ENCODE results near the gene UBTD1.
A peak's percentile ranks its signal among the peaks of the same experiment; 100 is the strongest.

UBTD1 gene

GRCh38 chr10:97515271-97515978 lies 16.7 kb downstream of the UBTD1 start:
- H3K9me3 ChIP-seq (ENCODE audit: control insufficient read depth, low read length): no peaks in the 10 kb centered on the region
- H3K27ac ChIP-seq (ENCODE audit: low read depth, low read length, severe bottlenecking): no peak overlapping the region
- peaks cover 13% of the 10 kb centered on the region for H3K4me1 ChIP-seq (ENCODE audit: control insufficient read depth, insufficient read depth, low read length, poor library complexity, severe bottlenecking)
- H3K36me3 ChIP-seq (ENCODE audit: control insufficient read depth, insufficient read depth, low read length): no peaks in the 10 kb centered on the region
- no peak overlapping the region for H3K4me3 ChIP-seq (ENCODE audit: extremely low read depth, insufficient read depth, low read length, poor library complexity, severe bottlenecking)
- WGBS, 2 experiments (ENCODE audit: insufficient coverage in 2 of 2): 90 to 92% methylated on average over 9 to 10 of the region's 10 CpGs

- Histone ChIP-seq H3K4me3 (ENCODE audit: extremely low read depth, insufficient read depth, low read length, poor library complexity, severe bottlenecking) (no peak overlapping the region), H3K4me1 (ENCODE audit: control insufficient read depth, insufficient read depth, low read length, poor library complexity, severe bottlenecking) (peaks cover 13% of the 10 kb centered on the region), H3K9me3 (ENCODE audit: control insufficient read depth, low read length) (no peaks in the 10 kb centered on the region), H3K36me3 (ENCODE audit: control insufficient read depth, insufficient read depth, low read length) (no peaks in the 10 kb centered on the region), H3K27ac (ENCODE audit: low read depth, low read length, severe bottlenecking) (no peak overlapping the region)
- 93 to 96% methylated on average over 12 to 14 of the region's 15 CpGs for WGBS, 2 experiments (ENCODE audit: insufficient coverage in 2 of 2)
These were observed 18.5 kb downstream of the UBTD1 start for GRCh38 chr10:97517096-97517750.

GRCh38 chr10:97517778-97518300 lies 19.1 kb downstream of the UBTD1 start:
- H3K9me3 ChIP-seq (ENCODE audit: control insufficient read depth, low read length): no peaks in the 10 kb centered on the region
- peaks cover 13% of the 10 kb centered on the region for H3K4me1 ChIP-seq (ENCODE audit: control insufficient read depth, insufficient read depth, low read length, poor library complexity, severe bottlenecking)
- no peak overlapping the region for H3K27ac ChIP-seq (ENCODE audit: low read depth, low read length, severe bottlenecking)
- no peaks in the 10 kb centered on the region for H3K36me3 ChIP-seq (ENCODE audit: control insufficient read depth, insufficient read depth, low read length)
- no peak overlapping the region for H3K4me3 ChIP-seq (ENCODE audit: extremely low read depth, insufficient read depth, low read length, poor library complexity, severe bottlenecking)
- WGBS, 2 experiments (ENCODE audit: insufficient coverage in 2 of 2): 81 to 92% methylated on average over 5 of the region's 6 CpGs

- Histone ChIP-seq H3K4me1 (ENCODE audit: control insufficient read depth, insufficient read depth, low read length, poor library complexity, severe bottlenecking) (peaks cover 13% of the 10 kb centered on the region), H3K27ac (ENCODE audit: low read depth, low read length, severe bottlenecking) (peak overlapping the region; percentile 16), H3K36me3 (ENCODE audit: control insufficient read depth, insufficient read depth, low read length) (no peaks in the 10 kb centered on the region), H3K4me3 (ENCODE audit: extremely low read depth, insufficient read depth, low read length, poor library complexity, severe bottlenecking) (no peak overlapping the region), H3K9me3 (ENCODE audit: control insufficient read depth, low read length) (no peaks in the 10 kb centered on the region)
- WGBS, 2 experiments (ENCODE audit: insufficient coverage in 2 of 2): 53 to 60% methylated on average over 9 of the region's 10 CpGs
These were observed 19.7 kb downstream of the UBTD1 start for GRCh38 chr10:97518301-97519043.

GRCh38 chr10:97519342-97519741 lies 20.6 kb downstream of the UBTD1 start:
- H3K27ac ChIP-seq (ENCODE audit: low read depth, low read length, severe bottlenecking): no peak overlapping the region
- peaks cover 13% of the 10 kb centered on the region for H3K4me1 ChIP-seq (ENCODE audit: control insufficient read depth, insufficient read depth, low read length, poor library complexity, severe bottlenecking)
- H3K9me3 ChIP-seq (ENCODE audit: control insufficient read depth, low read length): no peaks in the 10 kb centered on the region
- no peaks in the 10 kb centered on the region for H3K36me3 ChIP-seq (ENCODE audit: control insufficient read depth, insufficient read depth, low read length)
- no peak overlapping the region for H3K4me3 ChIP-seq (ENCODE audit: extremely low read depth, insufficient read depth, low read length, poor library complexity, severe bottlenecking)
- 40 to 68% methylated on average over 1 to 2 of the region's 2 CpGs for WGBS, 2 experiments (ENCODE audit: insufficient coverage in 2 of 2)

GRCh38 chr10:97520520-97520919 lies 21.8 kb downstream of the UBTD1 start:
- Histone ChIP-seq H3K4me3 (ENCODE audit: extremely low read depth, insufficient read depth, low read length, poor library complexity, severe bottlenecking) (no peak overlapping the region), H3K4me1 (ENCODE audit: control insufficient read depth, insufficient read depth, low read length, poor library complexity, severe bottlenecking) (peaks cover 13% of the 10 kb centered on the region), H3K9me3 (ENCODE audit: control insufficient read depth, low read length) (no peaks in the 10 kb centered on the region), H3K36me3 (ENCODE audit: control insufficient read depth, insufficient read depth, low read length) (no peaks in the 10 kb centered on the region), H3K27ac (ENCODE audit: low read depth, low read length, severe bottlenecking) (no peak overlapping the region)
- WGBS, 2 experiments (ENCODE audit: insufficient coverage in 2 of 2): 89 to 96% methylated on average over 3 to 5 of the region's 5 CpGs

- Histone ChIP-seq H3K36me3 (ENCODE audit: control insufficient read depth, insufficient read depth, low read length) (no peaks in the 10 kb centered on the region), H3K4me1 (ENCODE audit: control insufficient read depth, insufficient read depth, low read length, poor library complexity, severe bottlenecking) (peaks cover 13% of the 10 kb centered on the region), H3K4me3 (ENCODE audit: extremely low read depth, insufficient read depth, low read length, poor library complexity, severe bottlenecking) (no peak overlapping the region), H3K9me3 (ENCODE audit: control insufficient read depth, low read length) (no peaks in the 10 kb centered on the region), H3K27ac (ENCODE audit: low read depth, low read length, severe bottlenecking) (no peak overlapping the region)
- WGBS, 2 experiments (ENCODE audit: insufficient coverage in 2 of 2): 82 to 87% methylated on average over 11 of the region's 11 CpGs
These were observed 22.4 kb downstream of the UBTD1 start for GRCh38 chr10:97520978-97521761.

GRCh38 chr10:97522071-97522470 lies 23.3 kb downstream of the UBTD1 start:
- Histone ChIP-seq H3K4me3 (ENCODE audit: extremely low read depth, insufficient read depth, low read length, poor library complexity, severe bottlenecking) (no peak overlapping the region), H3K4me1 (ENCODE audit: control insufficient read depth, insufficient read depth, low read length, poor library complexity, severe bottlenecking) (peaks cover 13% of the 10 kb centered on the region), H3K27ac (ENCODE audit: low read depth, low read length, severe bottlenecking) (no peak overlapping the region), H3K36me3 (ENCODE audit: control insufficient read depth, insufficient read depth, low read length) (no peaks in the 10 kb centered on the region), H3K9me3 (ENCODE audit: control insufficient read depth, low read length) (no peaks in the 10 kb centered on the region)
- 93 to 94% methylated on average over 5 to 6 of the region's 6 CpGs for WGBS, 2 experiments (ENCODE audit: insufficient coverage in 2 of 2)

- H3K36me3 ChIP-seq (ENCODE audit: control insufficient read depth, insufficient read depth, low read length): no peaks in the 10 kb centered on the region
These were observed 24.2 kb downstream of the UBTD1 start for GRCh38 chr10:97522937-97523336.

GRCh38 chr10:97525086-97525485 lies 26.4 kb downstream of the UBTD1 start:
- WGBS, 2 experiments (ENCODE audit: insufficient coverage in 2 of 2): 95 to 96% methylated on average over 5 of the region's 5 CpGs
- no peak overlapping the region for H3K27ac ChIP-seq (ENCODE audit: low read depth, low read length, severe bottlenecking)

More at GRCh38 chr10:97522937-97523336, 24.2 kb downstream of the UBTD1 start:
- no peak overlapping the region for H3K4me3 ChIP-seq (ENCODE audit: extremely low read depth, insufficient read depth, low read length, poor library complexity, severe bottlenecking)
- peaks cover 13% of the 10 kb centered on the region for H3K4me1 ChIP-seq (ENCODE audit: control insufficient read depth, insufficient read depth, low read length, poor library complexity, severe bottlenecking)
- H3K9me3 ChIP-seq (ENCODE audit: control insufficient read depth, low read length): no peaks in the 10 kb centered on the region
- 96 to 98% methylated on average over 7 to 8 of the region's 8 CpGs for WGBS, 2 experiments (ENCODE audit: insufficient coverage in 2 of 2)
- no peak overlapping the region for H3K27ac ChIP-seq (ENCODE audit: low read depth, low read length, severe bottlenecking)

More at GRCh38 chr10:97525086-97525485, 26.4 kb downstream of the UBTD1 start:
- Histone ChIP-seq H3K4me3 (ENCODE audit: extremely low read depth, insufficient read depth, low read length, poor library complexity, severe bottlenecking) (no peak overlapping the region), H3K9me3 (ENCODE audit: control insufficient read depth, low read length) (no peaks in the 10 kb centered on the region), H3K4me1 (ENCODE audit: control insufficient read depth, insufficient read depth, low read length, poor library complexity, severe bottlenecking) (no peaks in the 10 kb centered on the region), H3K36me3 (ENCODE audit: control insufficient read depth, insufficient read depth, low read length) (no peaks in the 10 kb centered on the region)
